SK-N-SH treated with all-trans-retinoic acid at 6 μM for 48 hours (cell line): ENCODE results near the gene METTL17.

Experiments used
- ARNTL ChIP-seq: fragments of 450-650 bp; formaldehyde crosslinking; IDR thresholded peaks from 2 replicates; pipeline ENCODE4 v1.5.0; 2020; ENCODE audit warnings: low read depth, mild to moderate bottlenecking, moderate library complexity, borderline replicate concordance
- BACH2 ChIP-seq: fragments of 250-450 bp; sonication (Bioruptor Pico); IDR thresholded peaks from 2 replicates; pipeline ENCODE4 v1.9.0; 2021; ENCODE audit warnings: mild to moderate bottlenecking, borderline replicate concordance
- CSDC2 ChIP-seq: fragments of 250-450 bp; sonication (Bioruptor Pico); IDR thresholded peaks from 2 replicates; pipeline ENCODE4 v1.5.0; 2020; ENCODE audit warnings: mild to moderate bottlenecking, moderate library complexity
- CSRNP3 ChIP-seq: fragments of 250-450 bp; sonication (Bioruptor Pico); IDR thresholded peaks from 2 replicates; pipeline ENCODE4 v1.5.1; 2021; ENCODE audit warnings: mild to moderate bottlenecking, moderate library complexity
- GLIS3 ChIP-seq: fragments of 250-450 bp; sonication (Bioruptor Pico); IDR thresholded peaks from 2 replicates; pipeline ENCODE4 v1.5.0; 2020; ENCODE audit warnings: mild to moderate bottlenecking, moderate library complexity
- PATZ1 ChIP-seq: fragments of 250-450 bp; sonication (Bioruptor Pico); IDR thresholded peaks from 2 replicates; pipeline ENCODE4 v1.8.0; 2020; ENCODE audit warnings: mild to moderate bottlenecking, moderate library complexity, borderline replicate concordance
- PPARA ChIP-seq: fragments of 250-450 bp; sonication (Bioruptor Pico); IDR thresholded peaks from 2 replicates; pipeline ENCODE4 v1.5.0; 2020; ENCODE audit warnings: mild to moderate bottlenecking, borderline replicate concordance
- RARB ChIP-seq: fragments of 250-450 bp; sonication (Bioruptor Pico); IDR thresholded peaks from 2 replicates; pipeline ENCODE4 v1.8.0; 2021; ENCODE audit warnings: mild to moderate bottlenecking, moderate library complexity
- TOX ChIP-seq: fragments of 250-450 bp; sonication (Bioruptor Pico); IDR thresholded peaks from 2 replicates; pipeline ENCODE4 v1.8.0; 2021; ENCODE audit warnings: mild to moderate bottlenecking, moderate library complexity, borderline replicate concordance
- ZFP30 ChIP-seq: fragments of 450-650 bp; formaldehyde crosslinking; IDR thresholded peaks from 2 replicates; pipeline ENCODE4 v1.5.0; 2022; ENCODE audit warnings: mild to moderate bottlenecking, moderate library complexity
- ZNF565 ChIP-seq: fragments of 450-650 bp; formaldehyde crosslinking; conservative IDR thresholded peaks from 2 replicates; pipeline ENCODE4 v1.5.0; 2020; ENCODE audit warnings: low read depth, mild to moderate bottlenecking, moderate library complexity
- ZNF70 ChIP-seq: fragments of 450-650 bp; formaldehyde crosslinking; IDR thresholded peaks from 2 replicates; pipeline ENCODE4 v1.5.0; 2020; ENCODE audit warnings: mild to moderate bottlenecking, moderate library complexity
- ZNF8 ChIP-seq: fragments of 450-650 bp; formaldehyde crosslinking; IDR thresholded peaks from 2 replicates; pipeline ENCODE4 v1.5.0; 2020; ENCODE audit warnings: mild to moderate bottlenecking, moderate library complexity
- TF ChIP-seq, protein P1 (sequence below): fragments of 250-450 bp; sonication (Bioruptor Pico); IDR thresholded peaks from 2 replicates; pipeline ENCODE4 v1.5.1; 2020; ENCODE audit warnings: low read depth, mild to moderate bottlenecking, moderate library complexity

DNA sequence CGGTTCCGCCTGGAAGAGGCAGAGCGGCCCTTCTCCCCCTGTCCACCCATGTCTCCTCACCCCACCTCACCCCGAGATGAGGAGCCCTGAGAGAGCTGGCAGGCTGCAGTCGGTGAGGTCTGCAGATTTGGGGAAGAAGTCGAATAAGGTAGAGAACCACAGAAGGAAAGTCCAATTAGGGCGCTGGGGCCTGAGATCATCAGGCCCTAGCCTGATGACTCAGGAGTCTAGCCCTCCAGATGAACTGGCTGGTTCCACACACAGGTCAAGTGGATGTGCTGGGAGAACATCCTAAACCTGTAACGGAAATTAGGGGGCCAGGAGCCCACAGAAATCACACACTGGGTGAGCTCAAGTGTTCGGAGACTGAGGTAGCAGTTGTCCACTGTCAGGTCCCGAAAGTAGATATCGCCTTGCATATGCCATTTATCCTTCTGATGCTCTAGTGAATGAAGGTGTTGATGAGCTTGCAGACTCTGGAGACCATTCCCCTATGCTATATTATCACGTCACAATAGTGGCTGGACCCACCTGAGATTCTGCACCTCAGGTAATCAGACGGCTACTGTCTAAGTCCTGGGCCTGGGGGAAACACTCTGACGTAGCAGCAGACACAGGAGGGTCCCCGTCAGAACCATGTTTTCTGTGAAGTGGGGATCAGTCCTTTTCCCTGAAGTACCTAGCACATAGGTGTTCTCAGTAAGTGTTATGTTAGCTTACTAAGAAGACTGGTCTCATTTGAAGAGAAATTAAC lies 886 bp upstream of the METTL17 start:
- TF ChIP-seq TOX (CRISPR knock-in tag) (no peak), RARB (CRISPR knock-in tag) (no peak), ZNF70 (CRISPR knock-in tag) (no peak), PATZ1 (CRISPR knock-in tag) (no peak), BACH2 (CRISPR knock-in tag) (no peak), CSDC2 (CRISPR knock-in tag) (no peak), PPARA (no peak), CSRNP3 (CRISPR knock-in tag) (no peak), ARNTL (CRISPR knock-in tag) (no peak), ZNF8 (no peak), ZFP30 (CRISPR knock-in tag) (no peak), GLIS3 (no peak), ZNF565 (CRISPR knock-in tag) (no peak)
- TF ChIP-seq, protein P1, sequence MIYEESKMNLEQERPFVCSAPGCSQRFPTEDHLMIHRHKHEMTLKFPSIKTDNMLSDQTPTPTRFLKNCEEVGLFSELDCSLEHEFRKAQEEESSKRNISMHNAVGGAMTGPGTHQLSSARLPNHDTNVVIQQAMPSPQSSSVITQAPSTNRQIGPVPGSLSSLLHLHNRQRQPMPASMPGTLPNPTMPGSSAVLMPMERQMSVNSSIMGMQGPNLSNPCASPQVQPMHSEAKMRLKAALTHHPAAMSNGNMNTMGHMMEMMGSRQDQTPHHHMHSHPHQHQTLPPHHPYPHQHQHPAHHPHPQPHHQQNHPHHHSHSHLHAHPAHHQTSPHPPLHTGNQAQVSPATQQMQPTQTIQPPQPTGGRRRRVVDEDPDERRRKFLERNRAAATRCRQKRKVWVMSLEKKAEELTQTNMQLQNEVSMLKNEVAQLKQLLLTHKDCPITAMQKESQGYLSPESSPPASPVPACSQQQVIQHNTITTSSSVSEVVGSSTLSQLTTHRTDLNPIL (CRISPR knock-in tag) = no peak
